Uterine smooth muscle cell (primary cell): ENCODE results near the gene SLC26A1. TPM values are rescaled to one million over a fixed set of nuclear protein-coding genes. Genes with fewer than 3 reads are reported as not detected.

Source experiments
- total RNA-seq: library from RNA; depleted of rRNA; stranded (reverse); fragments of >200 nt; gene quantifications from 2 replicates; pipeline ENCODE4 v1.2.3, GENCODE V29; 2014

The SLC26A1 gene, protein sequence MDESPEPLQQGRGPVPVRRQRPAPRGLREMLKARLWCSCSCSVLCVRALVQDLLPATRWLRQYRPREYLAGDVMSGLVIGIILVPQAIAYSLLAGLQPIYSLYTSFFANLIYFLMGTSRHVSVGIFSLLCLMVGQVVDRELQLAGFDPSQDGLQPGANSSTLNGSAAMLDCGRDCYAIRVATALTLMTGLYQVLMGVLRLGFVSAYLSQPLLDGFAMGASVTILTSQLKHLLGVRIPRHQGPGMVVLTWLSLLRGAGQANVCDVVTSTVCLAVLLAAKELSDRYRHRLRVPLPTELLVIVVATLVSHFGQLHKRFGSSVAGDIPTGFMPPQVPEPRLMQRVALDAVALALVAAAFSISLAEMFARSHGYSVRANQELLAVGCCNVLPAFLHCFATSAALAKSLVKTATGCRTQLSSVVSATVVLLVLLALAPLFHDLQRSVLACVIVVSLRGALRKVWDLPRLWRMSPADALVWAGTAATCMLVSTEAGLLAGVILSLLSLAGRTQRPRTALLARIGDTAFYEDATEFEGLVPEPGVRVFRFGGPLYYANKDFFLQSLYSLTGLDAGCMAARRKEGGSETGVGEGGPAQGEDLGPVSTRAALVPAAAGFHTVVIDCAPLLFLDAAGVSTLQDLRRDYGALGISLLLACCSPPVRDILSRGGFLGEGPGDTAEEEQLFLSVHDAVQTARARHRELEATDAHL
- not detected in 2 replicates for total RNA-seq

GRCh38 chr4:993111-994029, at the start of gene SLC26A1:
TSS of gene SLC26A1 (minus strand) at chr4:993404. CDS start at chr4:991703, 1,701 bp downstream.

DNA sequence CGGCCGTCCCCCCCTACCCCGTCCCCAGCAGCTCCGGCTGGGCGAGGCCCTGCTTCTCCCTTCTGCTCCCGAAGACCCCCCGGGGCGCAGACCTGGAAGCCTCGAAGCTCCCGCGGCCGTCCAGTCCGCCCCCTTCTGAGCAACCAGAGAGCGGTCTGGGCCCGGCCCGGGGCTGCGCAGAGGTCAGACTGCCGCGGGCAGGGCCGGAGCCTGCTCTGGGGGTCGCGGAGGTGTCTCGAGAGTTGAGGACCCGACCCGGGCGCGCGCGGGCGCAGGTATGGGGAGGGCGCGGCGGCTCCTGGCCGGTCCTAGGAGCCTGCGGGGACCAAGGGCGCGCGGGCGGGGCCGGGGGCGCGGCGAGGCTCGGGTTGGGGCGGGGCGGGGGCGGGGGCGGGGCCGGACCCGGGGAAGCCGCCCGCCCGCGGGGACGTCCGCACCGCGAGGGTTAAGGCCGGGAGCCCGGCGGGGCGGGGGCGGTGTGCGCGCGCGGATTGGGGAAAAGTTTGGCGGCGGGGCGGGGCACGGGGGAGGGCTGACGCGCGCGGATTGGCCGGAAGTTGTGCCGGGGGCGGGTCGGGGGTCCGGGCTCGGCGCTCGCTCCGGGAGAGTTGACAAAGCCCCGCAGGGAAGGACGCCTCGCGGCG, 17.9 kb upstream of the SLC26A1 start, which contains the start of gene FGFRL1:
Gene FGFRL1, plus strand, starts transcription at position 605 of the 644 bp plus-strand sequence. CDS start 860 bp downstream, outside the sequence.

DNA sequence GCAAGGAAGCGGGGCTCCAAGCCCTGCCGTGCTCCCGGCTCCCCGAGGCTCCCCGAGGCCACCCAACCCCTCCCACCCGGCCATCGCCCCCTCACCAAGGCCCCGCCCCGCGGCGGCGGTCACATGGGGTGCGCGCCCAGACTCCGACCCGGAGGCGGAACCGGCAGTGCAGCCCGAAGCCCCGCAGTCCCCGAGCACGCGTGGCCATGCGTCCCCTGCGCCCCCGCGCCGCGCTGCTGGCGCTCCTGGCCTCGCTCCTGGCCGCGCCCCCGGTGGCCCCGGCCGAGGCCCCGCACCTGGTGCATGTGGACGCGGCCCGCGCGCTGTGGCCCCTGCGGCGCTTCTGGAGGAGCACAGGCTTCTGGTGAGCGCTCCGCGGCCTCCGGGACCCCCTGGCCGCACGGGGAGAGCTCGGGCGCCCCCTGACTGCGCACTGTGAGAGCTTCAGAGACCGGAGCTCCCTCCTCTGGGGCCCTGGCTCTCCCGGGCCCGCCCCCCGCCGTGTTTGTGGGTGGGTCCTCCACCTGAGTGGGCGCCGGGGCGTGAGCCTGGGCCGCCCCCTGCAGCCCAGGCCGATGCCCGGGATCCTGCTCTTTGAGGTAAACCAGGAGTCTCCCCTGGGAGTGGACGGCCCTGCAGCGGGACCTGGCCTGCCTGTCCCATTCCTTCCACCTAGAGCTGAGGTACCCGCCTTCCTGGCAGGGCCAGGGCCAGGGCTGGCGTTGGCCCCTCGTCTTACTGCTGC, 6.2 kb downstream of the SLC26A1 start, which contains the start of gene IDUA:
Gene IDUA, plus strand, starts transcription at position 166 of the 745 bp plus-strand sequence. Its CDS starts 41 bp downstream, at position 207.

DNA sequence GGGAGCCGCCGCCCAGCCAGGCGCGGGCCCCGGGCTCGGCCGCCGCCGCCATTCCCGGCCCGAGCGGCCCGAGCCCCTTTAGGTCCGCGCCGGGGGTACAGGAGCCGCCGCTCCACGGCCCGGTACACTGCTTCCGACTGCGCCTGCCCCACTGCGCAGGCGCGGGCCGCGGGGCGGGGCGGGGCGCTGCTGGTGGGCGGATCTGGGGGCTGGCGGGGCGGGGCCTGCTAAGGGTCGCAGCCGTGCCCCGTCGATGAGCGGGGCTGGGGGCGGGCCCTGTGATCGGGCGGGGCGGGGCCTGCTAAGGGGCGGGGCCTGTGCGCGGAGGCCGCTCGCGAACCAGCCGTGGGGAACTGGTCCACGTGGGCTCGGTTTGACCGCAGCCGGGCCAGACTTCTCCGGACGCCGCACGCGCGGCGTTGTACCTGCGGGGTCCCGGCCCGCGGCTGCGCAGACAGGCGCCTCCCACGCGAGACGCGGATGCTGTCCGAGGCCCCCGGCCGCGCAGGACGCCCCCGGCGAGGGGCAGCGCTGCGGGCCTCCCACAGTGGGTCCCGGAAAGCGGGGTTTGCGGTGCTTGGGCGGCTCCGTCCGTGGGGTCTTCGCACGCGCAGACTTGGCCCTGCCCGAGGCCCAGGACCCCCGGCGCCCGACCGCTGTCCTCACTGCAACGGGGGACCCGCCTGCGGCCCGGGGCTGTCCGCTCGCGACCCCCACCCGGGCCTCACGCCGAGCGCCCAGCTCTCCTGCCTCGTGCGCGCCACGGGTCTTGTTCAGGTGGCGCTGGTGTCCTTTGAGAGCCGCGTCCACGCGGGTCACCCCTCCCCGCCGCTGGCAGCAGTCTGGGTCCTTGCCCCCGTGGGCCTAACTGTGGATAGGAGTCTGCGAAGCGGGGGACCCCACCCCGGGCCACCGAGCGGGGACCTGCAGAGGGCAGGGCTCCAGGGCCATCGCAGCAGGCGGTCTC, 19.5 kb downstream of the SLC26A1 start, which contains the start of gene DGKQ:
Gene DGKQ, minus strand, starts transcription at position 139 of the 967 bp plus-strand sequence. Its CDS starts 87 bp downstream, at position 52.

Other genes with a start within 250 kb of the SLC26A1 start
- gene CPLX1, start 167.3 kb downstream of the SLC26A1 start, total RNA-seq, result under 0.01 TPM in 1 of 2 replicates, not detected in the other
- gene GAK, start 61.1 kb downstream of the SLC26A1 start, total RNA-seq, result 57.1 and 66.0 TPM in 2 replicates
- 9.1 and 10.5 TPM in 2 replicates for gene TMEM175, start 60.9 kb downstream of the SLC26A1 start, total RNA-seq
- gene DGKQ, start 19.8 kb downstream of the SLC26A1 start, total RNA-seq, result 19.7 and 25.6 TPM in 2 replicates
- 8.2 and 14.0 TPM in 2 replicates for gene IDUA, start 6.4 kb downstream of the SLC26A1 start, total RNA-seq
- gene FGFRL1, start 18.2 kb upstream of the SLC26A1 start, total RNA-seq, result 7.1 and 10.1 TPM in 2 replicates
- gene RNF212, start 120.2 kb upstream of the SLC26A1 start, total RNA-seq, result 0.44 and 2.0 TPM in 2 replicates
- 216 and 281 TPM in 2 replicates for gene SPON2, start 179.2 kb upstream of the SLC26A1 start, total RNA-seq